Renal cortex interstitium (tissue), 11 donors: ENCODE measurements around the gene SHISA8. TPM values are rescaled to one million over a fixed set of nuclear protein-coding genes. Genes with fewer than 3 reads are reported as not detected.

Source experiments
- DNase-seq, 11 donors: peaks; one replicate each; pipeline ENCODE4 v3.0.0-alpha.2; 2013; ENCODE audit warnings: low read depth in 9 of 11, low spot score in 4 of 11; ENCODE audit errors: extremely low read depth in 1 of 11
- polyA plus RNA-seq, 3 donors: library from polyadenylated mRNA; unstranded; fragments of 120-200 nt; gene quantifications; one replicate each; pipeline ENCODE4 v1.2.1, GENCODE V29; 2013; ENCODE audit not compliant: insufficient read length in 3 of 3

Gene SHISA8
- polyA plus RNA-seq, 3 donors: 0.36 to 1.3 (median 1.0) TPM

- DNase-seq: no peak
Measured at GRCh38 chr22:41905411-41906202, 9.3 kb downstream of the SHISA8 start.

DNA sequence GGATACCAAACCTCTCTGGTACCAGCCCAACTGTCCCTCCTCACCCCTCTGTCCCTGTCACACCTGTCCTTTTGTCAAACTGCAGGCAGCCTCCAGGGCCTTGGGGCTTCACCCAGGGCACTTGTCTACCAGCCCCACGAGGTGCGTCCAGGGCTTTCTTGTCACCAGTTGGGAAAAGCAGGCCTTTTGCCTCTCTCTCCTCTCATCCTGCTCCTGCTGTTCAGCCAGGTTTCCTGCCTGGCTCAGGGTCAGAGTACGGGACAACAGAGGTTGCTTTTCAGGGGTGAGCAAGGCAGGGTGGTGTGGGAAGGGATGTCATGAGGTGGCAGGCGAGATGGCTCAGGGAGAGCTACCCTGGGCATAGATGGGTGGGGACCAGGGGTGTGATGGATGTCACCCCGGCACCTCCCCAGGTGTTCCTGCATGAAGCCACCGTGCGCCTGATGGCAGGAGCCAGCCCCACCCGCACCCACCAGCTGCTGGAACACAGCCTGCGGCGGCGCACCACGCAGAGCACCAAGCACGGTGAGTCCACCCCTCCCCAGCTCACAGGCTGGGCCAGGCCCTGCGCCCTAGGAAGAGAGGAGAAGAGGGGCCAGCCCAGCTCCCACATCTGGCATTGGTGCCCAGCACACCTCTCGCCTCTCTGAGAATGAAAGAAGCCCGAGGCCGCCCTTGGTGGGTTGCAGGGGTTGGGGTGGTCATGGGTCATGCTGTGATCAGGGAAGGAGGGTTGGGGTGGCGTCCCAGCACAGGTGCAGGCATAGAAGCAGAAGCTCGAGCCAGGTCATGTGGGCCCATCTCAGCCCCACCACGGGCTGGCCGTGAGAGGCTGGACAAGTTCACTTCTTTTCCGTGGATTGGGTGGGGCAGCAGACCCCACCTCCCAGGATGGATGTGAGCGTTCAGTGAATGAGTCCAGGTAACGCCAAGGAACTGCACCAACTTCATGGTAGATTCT is 10.1 kb downstream of the SHISA8 start:
- DNase-seq: no peak

DNA sequence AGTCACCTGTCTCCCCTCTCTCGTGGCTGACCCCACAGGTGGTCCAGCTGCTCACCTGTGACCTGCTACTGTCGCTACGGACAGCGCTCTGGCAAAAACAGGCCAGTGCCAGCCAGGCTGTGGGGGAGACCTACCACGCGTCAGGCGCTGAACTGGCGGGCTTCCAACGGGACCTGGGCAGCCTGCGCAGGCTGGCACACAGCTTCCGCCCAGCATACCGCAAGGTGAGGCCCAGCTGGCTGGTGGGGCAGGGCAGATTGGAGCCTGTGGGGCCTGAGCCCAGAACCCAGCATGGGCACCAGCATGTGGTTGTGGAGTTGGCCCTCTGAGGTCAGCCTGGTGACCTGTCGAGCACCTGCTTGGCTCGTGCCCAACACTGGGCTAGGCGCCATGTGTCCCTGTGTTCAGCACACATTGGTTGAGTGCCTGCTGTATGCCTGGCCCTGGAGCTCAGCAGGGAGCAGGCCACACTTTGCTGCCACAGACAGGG is 11.9 kb downstream of the SHISA8 start:
- no peak for DNase-seq

DNA sequence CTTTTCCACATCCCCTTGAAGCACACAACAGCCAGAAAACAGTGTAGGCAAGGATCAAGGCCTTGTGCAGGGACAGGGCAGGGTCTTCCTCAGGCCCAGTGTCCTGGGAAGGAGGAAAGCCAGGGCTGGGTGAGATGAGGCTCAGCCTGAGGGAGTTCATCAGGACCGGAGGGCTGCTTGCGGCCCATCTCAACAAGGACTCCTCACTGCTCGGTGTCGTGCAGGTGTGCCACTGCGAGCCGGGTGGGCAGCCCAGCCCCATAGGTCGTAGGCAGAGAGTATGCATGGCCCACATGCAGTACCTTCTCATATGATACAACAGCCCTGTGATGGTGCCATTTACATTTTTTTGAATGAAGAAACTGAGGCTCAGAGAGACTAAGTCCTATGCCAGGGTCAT is 12.9 kb downstream of the SHISA8 start:
- no peak for DNase-seq

DNA sequence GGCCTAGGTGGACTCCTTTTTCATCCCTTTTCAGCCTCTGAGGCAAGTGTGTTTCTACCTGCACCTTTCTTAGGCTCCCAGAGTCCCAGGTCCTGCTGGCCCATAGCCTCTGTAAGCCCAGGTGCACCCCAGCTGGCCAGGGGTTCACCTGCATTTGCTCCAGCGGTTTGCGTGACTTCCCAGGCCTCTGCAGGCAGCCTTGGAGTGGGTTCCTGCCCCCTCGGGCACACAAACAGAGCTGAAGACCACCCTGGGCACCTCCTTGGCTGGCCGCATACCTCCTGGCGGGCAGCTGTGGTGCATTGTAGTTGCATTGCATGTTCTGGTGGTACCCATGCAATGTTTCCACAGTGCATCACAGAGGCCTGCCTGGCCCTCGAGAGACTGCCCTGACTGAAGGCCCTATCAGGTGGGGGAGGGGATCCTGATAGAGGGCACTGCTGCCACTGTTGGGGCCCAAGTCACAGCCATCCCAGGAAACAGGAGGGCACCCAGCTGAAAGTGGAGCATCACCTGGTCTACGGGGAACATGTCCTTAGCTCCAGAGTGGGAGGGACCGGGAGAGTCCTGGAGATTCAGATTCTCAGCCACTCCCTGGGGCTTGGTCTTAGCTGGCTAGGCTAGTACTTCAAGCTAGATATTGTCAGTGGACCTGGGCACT is 14.1 kb downstream of the SHISA8 start:
- no peak for DNase-seq

DNA sequence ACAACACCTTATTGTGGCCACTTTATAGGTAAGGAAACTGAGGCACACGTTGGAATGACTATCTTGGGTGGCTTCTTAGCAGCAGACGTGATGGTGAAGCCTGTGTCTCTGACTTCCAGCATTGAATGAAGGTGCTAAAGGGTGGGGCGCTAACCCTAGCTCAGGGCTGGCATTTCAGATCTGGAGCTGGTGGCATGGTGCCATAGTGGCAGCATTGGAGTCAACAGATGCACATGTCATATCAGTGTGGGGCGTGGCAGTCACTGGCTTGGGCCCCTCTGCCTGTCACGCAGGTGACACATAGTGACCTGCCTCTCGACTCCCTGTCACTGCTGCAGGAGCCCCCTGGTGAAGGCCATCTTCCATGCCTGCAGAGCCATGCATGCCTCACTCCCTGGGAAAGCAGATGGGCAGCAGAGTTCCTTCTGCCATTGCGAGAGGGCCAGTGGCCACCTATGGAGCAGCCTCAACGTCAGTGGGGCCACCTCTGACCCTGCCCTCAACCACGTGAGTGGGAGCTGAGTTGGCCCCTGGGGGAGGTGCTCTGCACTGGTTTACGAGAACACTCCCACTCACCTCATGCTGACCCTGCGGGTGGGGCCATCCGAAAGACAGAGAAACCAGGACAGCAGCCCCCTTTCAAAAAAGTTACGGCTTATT is 14.8 kb downstream of the SHISA8 start:
- DNase-seq: no peak

- no peak for DNase-seq
Measured at GRCh38 chr22:41899110-41899509, 15.8 kb downstream of the SHISA8 start.

DNA sequence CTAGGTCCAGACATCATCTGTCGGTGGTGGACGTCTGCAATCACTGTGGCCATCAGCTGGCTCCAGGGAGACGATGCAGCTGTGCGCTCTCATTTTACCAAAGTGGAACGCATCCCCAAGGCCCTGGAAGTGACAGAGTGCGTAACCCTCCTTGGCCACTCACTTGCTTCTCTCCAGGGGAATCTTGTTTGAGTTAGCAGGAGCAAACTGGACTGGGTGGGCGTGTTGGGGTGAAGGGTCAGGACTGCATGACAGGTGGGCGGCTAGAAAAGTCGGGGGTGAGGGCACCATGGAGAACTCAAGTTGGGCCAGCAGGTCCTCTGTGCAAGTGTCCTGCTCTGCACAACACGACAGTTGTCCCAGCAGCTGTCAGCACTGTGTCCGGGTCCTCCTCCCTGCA is 16.2 kb downstream of the SHISA8 start:
- no peak for DNase-seq

GRCh38 chr22:41893591-41894375 is 21.1 kb downstream of the SHISA8 start:
- DNase-seq: no peak

- no peak for DNase-seq
Measured at GRCh38 chr22:41892721-41893120, 22.2 kb downstream of the SHISA8 start.

DNA sequence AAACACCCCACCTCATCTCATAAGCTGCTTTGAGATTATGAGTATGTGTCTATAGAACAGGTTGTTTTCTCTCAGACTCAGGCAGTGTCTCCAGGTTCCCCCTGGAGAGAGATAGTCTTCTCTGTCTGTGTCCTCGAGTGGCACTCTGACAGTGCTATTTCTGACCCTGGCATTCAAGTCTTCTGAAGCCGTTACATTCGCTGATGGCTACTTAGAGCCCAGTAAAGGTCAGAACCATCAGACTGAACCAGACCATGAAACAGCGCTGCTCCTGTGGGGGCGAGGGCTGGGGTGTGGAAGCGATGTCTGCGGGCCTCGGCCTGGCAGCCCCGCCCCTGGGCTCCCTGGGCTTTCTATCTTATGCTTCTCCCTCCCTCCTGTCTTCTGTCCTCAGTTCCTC is 23.5 kb downstream of the SHISA8 start:
- no peak for DNase-seq

- no peak for DNase-seq
Measured at GRCh38 chr22:41888627-41889200, 26.2 kb downstream of the SHISA8 start.

- DNase-seq: no peak
Measured at GRCh38 chr22:41885516-41885915, 29.4 kb downstream of the SHISA8 start.

GRCh38 chr22:41885116-41885515 is 29.8 kb downstream of the SHISA8 start:
- DNase-seq: no peak

- DNase-seq: no peak
Measured at GRCh38 chr22:41883400-41883799, 31.5 kb downstream of the SHISA8 start.

DNA sequence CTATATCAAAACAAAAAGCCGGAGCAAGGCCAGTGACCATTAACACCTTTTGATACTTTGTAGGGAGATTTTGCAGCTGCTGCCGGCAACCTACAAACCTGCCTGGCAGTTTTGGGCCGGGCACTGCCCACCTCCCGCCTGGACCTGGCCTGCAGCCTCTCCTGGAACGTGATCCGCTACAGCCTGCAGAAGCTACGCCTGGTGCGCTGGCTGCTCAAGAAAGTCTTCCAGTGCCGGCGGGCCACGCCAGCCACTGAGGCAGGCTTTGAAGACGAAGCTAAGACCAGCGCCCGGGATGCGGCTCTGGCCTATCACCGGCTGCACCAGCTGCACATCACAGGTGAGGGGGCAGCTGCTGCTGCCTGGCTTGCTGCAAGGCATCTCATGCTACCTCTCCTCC is 34.2 kb downstream of the SHISA8 start:
- DNase-seq: no peak

GRCh38 chr22:41876675-41877074 is 38.2 kb downstream of the SHISA8 start:
- no peak for DNase-seq

- DNase-seq: no peak
Measured at GRCh38 chr22:41876275-41876674, 38.6 kb downstream of the SHISA8 start.
